GM18520 (cell line): Measurements from ENCODE around the gene IRS2.

Experiments
- ATAC-seq: cut with Tn5 transposase; IDR thresholded peaks from one replicate; pipeline ENCODE4 v1.9.1; 2021; ENCODE audit not compliant: unreplicated experiment

IRS2 gene

DNA sequence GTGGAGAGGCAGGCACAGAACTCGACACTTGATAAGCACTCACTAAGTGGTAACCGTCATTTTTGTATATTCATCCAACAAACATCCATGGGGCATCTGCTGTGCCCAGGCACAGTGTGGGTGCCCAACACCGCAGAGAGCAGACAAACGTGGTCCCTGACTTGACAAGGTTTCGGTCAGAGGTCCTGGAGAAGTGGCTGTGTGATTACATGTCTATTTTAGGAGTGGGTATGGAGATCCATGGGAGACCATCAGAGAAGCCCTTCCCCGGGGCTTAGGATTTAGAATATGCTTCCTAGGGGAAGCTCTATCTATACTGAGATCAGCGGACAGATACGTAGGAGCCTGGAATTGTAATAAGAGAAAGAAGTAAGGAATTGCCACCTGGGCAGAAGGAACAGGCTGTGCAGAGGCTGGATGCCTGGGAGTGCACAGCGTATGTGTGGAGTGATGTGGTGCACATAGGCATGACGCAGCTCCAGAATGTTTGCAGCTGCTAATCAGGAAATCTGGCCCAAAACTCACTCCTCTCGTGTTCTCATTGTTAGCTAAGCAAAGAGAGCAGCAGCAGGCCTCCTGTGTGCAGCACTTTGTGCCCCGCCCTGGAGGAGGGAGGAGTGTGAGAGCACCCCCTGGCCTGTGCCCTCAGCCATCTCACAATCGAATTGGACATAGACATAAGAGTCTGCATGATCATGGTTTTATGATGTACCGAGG is 23.0 kb upstream of the IRS2 start:
- no peak for ATAC-seq

DNA sequence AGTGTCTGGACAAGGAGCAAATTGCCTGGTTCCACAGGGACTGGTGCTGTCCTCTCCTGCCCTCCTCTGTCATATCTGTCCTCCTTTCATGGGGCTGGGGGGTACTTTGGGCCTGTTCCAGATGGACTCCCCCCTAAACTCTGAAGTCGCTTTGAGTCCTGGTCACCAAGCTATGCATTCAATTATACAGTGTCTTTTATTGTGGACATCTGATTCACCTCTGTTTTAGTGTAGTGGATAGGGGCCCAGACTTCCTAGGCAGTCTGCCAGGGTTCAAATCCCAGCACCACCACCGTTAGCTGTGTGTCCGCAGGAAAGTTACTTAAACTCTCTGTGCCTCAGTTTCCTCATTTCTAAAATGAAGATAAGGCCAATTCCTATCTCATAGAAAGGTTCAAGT is 21.0 kb upstream of the IRS2 start:
- ATAC-seq = no peak

GRCh38 chr13:109804654-109805053 is 18.3 kb upstream of the IRS2 start:
- ATAC-seq = no peak

- ATAC-seq = no peak
Observed at GRCh38 chr13:109803825-109804224, 17.4 kb upstream of the IRS2 start.

- no peak for ATAC-seq
Observed at GRCh38 chr13:109802936-109803335, 16.6 kb upstream of the IRS2 start.

- no peak for ATAC-seq
Observed at GRCh38 chr13:109795011-109795410, 8.6 kb upstream of the IRS2 start.

DNA sequence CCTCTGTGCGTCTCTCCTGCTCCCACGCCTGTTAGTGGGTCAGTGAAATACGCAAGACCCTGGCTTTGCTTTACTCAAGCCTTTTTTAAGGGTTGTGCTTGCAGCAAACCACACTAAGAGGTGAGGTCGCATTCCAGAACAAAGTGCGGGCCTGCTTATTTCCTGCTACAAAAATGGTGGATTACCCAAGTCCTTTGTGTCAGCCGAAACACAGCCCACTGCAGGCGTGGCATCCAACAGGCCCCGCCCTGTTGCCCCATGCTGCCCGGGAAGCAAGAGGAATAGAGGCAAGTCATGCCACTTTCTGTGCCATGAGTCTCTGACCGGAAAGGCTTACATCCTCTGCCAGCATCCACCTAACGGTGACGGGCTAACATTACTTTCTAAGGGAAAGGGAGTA is 7.7 kb upstream of the IRS2 start:
- ATAC-seq = no peak

DNA sequence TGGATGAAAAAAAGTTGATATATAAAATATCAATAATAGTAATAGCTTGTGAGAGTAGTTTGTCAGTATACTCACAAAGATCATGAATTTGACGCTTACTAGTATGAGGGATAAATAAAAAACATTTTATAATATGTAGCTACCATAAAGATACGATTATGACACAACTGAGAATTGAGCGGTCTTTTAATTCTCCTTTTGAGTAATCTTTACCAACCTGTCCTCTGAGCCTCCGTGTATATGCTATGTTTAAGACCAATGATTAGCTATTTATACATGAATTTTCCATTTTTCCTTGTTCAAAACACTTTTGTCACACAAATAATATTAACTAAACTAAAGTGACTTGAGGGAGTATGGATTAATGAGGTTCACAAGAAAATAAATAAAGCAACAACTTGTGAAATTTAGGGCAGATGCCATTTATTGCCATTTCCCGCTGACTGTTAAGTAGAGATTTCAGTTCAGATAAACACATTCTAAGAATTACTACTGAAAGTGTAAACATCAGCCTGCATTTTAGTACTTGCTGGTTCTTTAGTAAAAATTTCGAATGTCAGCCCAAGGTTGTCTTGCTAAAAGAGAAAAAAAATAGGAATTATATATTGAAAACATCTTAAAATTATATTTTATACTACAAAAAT is 6.2 kb upstream of the IRS2 start:
- ATAC-seq = no peak

- no peak for ATAC-seq
Observed at GRCh38 chr13:109790942-109791605, 4.7 kb upstream of the IRS2 start.

GRCh38 chr13:109790086-109790485 is 3.7 kb upstream of the IRS2 start:
- no peak for ATAC-seq

GRCh38 chr13:109789262-109789661 is 2.9 kb upstream of the IRS2 start:
- no peak for ATAC-seq

DNA sequence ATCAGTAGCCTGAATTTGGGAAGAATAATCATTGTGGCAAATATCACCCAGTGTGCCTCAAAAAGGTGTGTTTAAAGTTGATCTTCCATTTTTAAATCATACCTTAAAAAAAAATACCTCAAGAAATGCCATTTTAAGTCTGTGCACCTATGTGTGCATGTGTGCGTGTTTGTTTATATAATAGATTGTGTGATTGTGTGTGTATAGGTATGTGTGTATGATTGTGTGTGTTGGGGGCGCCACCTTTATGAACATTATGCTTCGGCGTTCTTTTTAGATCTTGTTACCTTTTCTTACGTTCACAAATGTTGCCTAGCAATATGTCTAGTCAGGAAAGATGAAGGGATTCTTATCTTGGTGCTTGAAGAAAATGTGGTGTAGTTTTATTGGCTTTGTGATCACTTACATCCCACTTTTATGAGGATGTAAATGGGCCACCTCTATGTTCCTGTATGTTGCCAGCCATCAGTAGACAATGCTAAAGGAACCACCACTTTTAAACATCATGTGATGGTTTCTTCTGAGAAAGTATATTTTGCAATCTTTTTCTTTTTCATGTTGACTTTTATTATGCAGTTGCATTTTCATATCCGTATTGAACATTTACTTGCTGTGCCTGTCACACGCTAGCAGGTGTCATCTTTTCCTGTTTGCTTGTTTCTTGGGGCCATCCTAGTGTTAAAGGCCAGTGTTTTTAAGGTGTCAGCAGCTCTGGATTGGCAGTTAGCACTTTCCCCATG is 2.2 kb upstream of the IRS2 start:
- ATAC-seq = no peak

GRCh38 chr13:109787135-109787954 is 962 bp upstream of the IRS2 start:
- no peak for ATAC-seq

GRCh38 chr13:109785892-109786450 is 412 bp downstream of the IRS2 start:
- peak; percentile 3 for ATAC-seq

- no peak for ATAC-seq
Observed at GRCh38 chr13:109785141-109785891, 1.1 kb downstream of the IRS2 start.

GRCh38 chr13:109784590-109785140 is 1.7 kb downstream of the IRS2 start:
- no peak for ATAC-seq

GRCh38 chr13:109783815-109784589 is 2.4 kb downstream of the IRS2 start:
- ATAC-seq = no peak

DNA sequence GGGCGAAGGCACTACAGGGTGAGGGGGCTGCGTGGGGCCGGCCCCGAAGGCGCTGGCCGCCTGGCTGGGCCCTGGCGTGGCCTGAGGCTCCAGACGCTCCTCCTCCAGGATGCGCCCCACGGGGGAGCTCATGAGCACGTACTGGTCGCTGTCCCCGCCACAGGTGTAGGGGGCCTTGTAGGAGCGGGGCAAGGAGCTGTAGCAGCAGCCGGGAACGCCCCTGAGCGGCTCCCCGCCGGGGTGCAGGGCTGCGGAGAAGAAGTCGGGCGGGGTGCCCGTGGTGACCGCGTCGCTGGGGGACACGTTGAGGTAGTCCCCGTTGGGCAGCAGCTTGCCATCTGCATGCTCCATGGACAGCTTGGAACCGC is 3.0 kb downstream of the IRS2 start:
- ATAC-seq = no peak
